Measurements from ENCODE around the gene DEPDC5.

DNA sequence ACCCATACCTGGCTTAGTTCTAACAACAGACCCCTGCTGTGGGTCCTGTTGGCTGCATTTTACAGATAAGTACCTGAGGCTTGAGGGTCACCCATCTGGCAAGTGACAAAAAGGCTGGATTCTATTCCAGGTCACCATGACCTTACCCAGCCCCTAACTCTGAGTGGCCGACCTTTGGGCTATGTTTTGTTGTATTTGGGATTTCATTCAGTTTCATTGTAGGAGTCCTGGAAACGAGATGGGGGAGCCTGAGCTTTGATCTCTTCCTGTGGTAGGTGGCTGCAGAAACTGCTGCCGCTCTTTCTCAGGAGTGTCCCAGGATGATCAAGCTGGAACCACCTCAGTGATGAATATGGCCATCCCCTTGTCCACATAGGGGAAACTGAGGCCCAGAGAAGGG lies 165.9 kb downstream of the DEPDC5 start:
- TF ChIP-seq, protein P1, sequence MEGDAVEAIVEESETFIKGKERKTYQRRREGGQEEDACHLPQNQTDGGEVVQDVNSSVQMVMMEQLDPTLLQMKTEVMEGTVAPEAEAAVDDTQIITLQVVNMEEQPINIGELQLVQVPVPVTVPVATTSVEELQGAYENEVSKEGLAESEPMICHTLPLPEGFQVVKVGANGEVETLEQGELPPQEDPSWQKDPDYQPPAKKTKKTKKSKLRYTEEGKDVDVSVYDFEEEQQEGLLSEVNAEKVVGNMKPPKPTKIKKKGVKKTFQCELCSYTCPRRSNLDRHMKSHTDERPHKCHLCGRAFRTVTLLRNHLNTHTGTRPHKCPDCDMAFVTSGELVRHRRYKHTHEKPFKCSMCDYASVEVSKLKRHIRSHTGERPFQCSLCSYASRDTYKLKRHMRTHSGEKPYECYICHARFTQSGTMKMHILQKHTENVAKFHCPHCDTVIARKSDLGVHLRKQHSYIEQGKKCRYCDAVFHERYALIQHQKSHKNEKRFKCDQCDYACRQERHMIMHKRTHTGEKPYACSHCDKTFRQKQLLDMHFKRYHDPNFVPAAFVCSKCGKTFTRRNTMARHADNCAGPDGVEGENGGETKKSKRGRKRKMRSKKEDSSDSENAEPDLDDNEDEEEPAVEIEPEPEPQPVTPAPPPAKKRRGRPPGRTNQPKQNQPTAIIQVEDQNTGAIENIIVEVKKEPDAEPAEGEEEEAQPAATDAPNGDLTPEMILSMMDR (IDR thresholded peaks at IDR 0.05): no peak
- TF ChIP-seq POLR2A (IDR thresholded peaks at IDR 0.05): no peak
